Activated CD4-positive, alpha-beta T cell treated with anti-CD3 and anti-CD28 coated beads, Interleukin-2, amount 50 U/mL, for 24 hours (primary cell): ENCODE measurements around the gene RIMS1.
A peak's percentile ranks its signal among the peaks of the same experiment; 100 is the strongest.

Source experiments
- DNase-seq, 2 donors: peaks; one replicate each; pipeline ENCODE4 v3.0.0-alpha.2; 2020; ENCODE audit warnings: low read depth in 1 of 2, low spot score in 1 of 2

RIMS1 gene

DNA sequence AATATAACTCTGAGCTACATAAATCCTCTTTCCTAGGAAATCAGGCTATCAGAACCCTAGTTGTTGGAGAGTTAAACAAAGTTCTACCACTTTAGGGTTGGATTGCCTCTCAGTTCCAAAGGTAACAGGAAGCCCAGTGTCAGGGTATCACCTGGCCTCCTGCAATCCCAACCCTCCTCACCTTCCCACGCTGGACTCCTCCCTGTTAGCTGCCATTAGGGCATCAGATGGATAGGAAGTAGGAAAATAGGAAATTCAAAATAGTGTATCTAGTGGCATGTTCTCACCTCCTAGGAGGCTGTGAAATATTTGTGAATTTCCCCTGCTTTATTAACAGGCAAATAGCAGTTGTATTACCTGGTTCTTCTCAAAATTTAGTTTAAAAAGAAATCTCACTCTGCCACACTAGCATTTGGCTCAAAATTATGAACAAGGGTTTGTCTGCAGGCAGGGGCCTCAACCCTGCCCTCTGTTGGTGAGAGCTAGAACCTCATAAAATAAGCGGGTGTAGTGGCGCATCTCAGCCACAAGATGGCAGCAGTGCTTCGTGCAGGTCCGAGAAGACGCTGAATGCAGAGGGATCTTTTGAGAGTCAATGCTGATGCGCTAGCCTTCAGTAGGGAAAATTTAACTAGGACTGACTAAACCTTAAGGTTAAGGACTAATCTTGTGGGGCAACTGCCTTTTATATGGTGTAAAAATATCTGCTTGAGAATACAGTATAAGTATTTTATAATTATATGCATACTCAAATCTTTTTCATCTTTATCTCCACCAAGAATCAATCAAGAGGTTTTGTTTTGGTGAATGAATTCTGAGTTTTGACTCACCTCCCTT lies 525.7 kb downstream of the RIMS1 start:
- peak; percentile 68 to 72 for DNase-seq

DNA sequence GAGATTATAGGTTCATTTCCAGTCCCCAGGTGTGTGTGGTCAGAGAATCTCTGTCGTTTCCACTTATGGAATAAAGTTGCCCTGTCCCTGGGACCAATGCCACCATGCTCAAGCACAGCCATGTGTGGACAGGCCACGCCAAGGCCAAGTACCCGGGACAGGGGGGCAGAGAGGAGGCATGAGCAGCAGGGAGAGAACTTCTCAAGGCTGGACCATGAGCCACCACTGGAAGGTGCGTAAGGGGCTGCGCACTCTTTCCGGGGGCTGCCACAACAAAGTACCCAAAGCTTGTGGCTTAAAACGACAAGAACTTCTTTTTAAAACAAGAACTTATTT lies 526.3 kb downstream of the RIMS1 start:
- no peak for DNase-seq

DNA sequence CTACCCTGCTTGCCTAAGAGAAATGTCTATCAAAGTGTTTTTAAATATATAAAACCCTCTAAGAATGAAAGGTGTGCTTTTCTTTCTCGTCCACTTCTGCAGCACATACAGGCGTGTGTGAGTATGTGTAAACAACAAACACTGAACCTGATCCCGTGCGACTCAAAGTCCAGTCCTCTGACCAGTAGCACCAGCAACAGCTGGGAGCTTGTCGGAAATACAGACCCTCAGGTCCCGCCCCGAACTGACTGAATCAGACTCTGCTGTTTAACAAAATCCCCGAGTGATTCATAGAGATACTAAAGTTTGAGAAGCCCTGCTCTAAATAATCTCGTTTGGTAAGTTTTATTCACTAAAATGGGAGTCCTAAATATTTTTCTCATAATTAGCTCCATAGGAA lies 527.5 kb downstream of the RIMS1 start:
- no peak for DNase-seq

DNA sequence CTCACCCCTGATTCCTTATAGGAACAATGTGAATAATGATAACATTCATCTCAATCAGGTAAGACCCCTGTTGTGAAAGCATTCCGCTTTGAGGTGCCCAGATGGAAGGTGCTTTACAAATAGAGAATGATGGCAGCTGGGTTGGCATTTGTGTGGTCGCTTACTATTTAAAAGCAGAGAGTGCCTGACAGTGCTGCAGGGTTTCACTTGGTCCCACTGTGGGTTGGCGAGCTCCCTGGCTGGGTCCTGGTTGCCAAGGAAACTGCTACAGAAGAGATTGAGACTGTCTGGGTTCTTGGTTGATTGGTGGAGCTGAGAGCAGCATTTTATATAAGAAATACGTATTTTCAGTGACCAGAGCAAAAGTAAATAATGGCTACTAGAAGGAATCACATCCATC lies 528.3 kb downstream of the RIMS1 start:
- no peak for DNase-seq

DNA sequence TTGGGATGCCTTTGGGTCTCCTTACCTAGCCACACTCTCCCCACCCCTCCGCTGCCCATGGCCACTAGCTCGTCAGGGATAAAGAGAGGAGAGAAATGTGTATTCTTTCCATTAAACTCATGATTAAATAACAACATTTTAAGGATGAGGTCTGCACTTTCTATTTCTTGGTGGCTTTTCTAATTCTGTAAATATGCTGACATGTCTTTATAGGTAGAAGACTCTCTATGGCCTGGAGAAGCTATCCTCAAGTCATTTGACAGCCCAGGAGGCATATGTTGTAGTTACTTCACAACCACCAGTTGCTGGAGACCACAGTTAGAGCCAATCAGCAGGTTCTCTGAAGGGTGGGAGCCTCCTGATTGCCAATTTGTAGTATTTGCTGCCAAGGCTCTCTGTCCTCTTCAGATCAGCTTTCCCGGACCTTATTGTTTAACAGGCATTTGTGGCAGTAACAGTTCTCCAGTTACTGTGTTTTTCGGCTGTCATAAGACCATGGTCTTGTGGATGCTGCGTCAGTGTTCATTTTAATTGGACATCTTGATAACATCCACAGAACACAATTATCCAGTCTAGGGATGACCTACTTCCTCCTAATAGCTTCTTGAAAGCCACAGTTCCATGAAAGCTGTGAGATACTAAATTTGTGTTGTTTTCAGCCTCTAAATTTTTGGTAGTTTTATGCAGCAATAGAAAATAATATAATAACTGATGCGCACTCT lies 530.6 kb downstream of the RIMS1 start:
- DNase-seq, result no peak

DNA sequence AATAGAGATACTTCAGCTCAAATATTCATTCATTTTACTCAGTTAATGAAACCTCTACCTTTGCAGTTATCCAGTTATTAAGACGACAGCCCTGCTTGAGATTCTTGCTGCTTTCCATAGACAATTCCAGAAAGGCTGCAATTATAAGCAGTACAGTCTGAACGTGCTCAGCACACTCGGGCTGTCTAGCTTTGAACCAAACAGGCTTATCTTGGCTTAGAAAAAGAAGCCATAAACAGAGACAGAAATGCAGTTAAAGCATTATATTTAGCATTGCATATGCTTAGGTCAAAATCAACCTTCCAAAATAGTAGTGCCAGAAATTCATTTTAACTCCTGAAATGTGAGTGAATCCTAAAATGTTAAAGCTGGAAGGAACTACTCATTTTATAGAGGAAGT lies 531.4 kb downstream of the RIMS1 start:
- no peak for DNase-seq

DNA sequence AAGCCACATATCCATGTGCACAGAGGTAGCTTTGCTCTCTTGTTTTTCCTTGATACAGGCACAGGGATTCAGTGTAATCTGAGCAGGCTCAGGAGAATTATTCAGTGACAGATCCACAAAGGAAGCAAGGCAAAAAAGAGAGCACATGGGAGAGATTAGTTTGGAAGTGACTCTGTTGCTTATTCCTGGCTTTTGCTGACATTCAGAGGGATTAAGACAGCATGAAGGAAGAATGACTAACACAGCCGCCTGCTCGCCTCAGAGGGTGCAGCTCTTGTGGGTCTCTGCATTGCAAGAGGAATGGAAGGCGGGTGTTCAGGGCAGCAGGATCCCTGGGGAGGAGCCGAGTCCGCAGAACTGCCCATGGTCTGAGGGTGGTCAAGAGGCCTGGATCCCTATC lies 532.1 kb downstream of the RIMS1 start:
- no peak for DNase-seq

DNA sequence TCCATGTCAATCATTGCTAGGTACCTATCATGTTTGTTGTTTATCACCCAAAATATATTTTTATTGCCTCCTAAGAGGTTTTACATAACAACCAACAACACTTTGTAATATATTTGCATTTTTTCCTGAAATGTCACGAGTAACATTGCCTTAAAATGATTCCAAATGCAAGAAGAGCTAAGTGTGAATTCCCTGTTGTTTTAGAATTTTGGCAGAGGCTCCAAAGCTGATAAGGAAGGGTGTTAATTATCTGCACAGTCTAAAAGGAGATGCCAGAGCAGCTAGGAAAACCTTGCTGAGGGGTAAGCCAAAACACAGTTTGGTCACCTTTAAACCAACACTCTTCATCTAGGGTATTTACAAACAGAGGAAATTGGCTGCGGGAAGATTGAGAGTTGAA lies 533.6 kb downstream of the RIMS1 start:
- DNase-seq, result no peak

DNA sequence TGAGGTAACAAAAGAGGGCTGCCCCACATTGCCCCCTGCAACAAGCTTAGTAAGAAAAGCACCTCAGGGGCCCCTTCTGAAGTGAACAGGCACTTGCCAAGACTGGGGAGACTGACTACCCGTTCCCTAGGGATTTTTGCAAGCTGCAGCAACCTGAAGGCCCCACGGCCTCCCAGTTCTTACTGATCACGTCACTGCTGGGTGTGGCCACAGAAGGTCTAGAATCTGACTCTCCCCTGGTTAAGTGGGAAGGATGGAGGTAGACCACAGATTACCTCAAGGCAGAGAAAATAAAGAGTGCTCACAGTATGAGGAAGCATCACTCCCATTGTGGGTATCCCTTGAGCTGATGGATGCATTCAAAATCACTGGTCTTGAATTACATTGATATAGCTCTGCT lies 534.1 kb downstream of the RIMS1 start:
- no peak for DNase-seq

DNA sequence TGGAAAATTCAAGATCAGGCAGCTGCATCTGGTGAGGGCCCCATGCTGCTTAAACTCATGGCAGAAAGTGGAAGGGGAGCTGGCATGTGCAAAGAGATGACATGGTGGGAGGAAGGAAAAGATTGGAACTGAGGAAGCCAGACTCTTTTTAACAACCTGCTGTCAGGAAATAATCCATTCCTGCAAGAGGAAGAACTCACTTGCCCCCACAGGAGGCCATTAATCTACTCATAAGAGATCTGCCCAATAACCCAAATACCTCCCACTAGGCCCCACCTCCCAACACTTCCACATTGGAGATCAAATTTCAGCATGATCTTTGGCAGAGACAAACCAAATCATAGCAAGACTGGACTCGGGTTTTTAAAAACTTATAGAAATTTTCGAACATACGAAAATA lies 535.0 kb downstream of the RIMS1 start:
- DNase-seq, result no peak

DNA sequence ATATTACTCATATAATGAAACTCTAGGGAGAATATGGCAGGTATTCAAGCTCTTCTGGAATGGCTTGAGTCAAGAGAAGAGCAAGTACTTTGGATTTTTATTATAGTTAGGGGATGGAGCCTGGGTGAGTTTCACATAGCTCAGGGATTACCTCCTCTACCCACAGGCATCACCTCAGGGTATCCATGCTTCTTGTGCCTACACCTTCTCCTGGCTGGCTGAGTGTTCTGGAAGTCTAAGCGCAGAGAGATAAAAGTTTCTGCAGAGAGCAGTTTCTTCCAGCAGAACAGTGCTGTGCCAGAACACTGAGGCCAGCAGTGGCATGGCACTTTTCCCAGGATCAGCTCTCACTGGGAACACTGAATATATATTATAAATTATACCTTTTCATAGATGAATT lies 535.8 kb downstream of the RIMS1 start:
- no peak for DNase-seq

DNA sequence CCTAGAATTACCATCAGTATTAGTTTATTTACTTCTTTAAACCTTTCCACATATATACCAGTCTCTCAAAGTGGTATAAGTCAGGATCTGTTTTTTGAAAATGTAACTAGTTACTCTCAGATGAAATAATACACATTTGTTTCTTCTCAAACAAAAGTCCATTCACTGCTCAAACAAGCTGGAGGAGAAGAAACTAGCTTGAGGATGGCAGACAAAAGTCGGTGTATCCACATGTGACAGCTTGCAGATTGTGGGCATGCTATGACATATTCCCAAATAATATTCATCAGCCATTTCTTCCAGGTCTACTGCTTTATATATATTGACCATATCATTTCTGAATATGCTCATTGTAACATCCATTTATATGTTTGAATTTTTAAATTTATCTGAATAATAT lies 538.1 kb downstream of the RIMS1 start:
- no peak for DNase-seq

DNA sequence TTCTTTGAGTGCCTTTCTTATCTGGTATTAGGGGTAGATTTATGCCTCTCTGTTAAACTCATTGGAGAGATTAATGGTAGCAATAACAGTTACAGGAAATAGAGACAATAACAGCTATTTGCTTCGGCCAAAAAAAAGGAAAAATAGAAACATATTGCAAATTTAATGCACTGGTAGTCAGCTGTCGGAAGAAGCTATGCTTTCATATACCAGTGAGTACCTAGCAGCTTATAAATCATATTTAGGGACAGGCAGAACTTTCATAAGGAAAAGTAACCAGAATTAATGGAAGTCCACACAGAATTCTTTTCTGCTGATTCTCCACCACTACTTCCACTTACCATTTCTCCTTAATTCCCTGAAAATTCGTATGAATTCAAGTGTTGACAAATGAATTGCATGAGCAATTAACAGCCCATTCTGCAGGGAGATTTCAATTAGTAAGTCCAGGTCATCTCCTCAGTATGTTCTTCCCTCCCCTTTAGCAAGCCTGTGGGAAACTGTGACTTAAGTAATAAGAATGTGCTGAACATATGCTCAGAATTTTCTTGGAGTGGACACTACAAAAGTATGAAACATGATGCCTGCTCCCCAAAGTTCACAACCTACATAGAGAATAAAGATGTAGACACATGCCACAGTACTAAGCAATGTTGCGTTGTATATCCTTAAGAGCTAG lies 538.8 kb downstream of the RIMS1 start:
- no peak for DNase-seq

DNA sequence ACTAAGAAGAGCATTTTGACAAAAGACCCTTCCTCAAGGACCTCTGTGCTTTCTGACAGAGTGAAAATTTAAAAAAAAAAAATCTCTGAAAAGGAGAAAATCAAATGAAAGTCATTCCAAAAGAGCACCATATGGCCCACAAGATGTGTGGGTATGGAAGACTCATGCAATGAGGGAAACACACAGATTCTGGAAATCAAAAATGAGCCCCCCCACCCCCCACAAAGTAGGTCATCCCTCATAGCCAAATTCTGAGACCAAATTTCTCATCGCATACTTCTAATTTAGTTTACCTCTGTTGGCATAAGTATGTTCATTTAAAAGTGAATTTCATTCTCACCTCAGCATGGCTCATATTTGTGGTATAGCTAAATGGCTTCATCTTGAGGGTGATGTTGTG lies 554.3 kb downstream of the RIMS1 start:
- no peak for DNase-seq

DNA sequence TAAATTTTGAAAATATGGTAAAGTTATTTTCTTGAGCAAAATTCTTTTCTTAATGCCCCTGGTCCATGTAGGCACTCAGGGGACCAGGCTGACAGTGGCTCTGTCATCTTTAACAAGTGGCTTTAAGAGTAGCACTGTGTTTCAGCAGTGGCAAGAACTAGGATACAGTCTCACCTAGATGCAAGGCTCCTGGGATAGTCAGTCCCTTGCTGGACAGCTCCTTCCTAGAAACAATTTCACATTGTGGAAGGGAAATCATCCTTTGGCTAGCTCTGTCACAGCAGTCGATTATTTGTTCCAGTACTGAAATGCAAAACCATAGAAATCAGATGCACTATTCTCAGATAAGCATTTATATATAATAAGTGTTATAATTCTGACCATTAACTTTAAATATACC lies 560.1 kb downstream of the RIMS1 start:
- DNase-seq, result no peak
